HG02623 (cell line): ENCODE measurements around the gene FLCN.
"Not testable (repeated sequence)": the region's sequence is repeated elsewhere in the genome, so short reads cannot be mapped to it uniquely, and the experiment has no call there.

Source experiments
- ATAC-seq: cut with Tn5 transposase; IDR thresholded peaks from one replicate; pipeline ENCODE4 v1.9.1; 2021; ENCODE audit warnings: moderate library complexity; ENCODE audit not compliant: unreplicated experiment

FLCN gene

DNA sequence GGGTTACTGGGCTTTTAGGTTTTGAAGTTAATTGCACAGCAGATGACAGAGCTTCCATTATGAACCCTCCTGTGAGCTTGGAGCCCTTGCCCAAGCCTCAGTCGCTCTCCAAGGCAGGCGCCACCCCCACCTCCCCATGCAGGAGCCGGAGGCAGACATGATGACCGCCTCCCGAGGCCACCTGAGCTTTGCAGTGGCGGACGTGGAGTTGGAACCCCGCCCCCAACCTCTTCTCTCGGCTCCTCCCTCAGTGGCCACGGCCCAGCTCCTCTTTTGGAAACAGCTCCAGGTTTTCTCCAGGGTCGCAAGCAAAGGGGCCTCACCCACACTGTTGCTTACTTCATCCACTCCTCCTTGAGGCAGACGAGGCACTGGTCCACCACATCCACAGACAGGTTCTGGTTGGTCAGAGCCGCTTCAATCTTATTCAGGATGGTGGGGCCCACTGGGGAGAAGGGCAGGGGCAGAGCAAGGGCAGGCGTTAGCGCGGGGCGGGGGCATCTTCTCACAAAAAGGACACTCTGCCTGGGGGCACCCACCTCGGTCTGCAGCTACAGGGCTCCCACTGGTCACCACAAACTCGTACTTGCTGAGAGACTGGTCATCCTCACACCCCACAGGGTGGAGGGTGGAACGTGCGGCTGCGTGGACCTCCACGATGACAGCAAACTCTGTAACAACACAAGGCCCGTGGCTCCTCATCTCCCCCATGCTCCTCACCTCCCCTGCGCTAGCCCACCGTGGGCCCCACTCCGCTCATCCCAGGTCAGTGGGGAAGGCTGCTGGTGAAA is 22.1 kb downstream of the FLCN start:
- ATAC-seq, result no peak

- no peak for ATAC-seq
Observed at GRCh38 chr17:17213775-17214174, 23.2 kb downstream of the FLCN start.

DNA sequence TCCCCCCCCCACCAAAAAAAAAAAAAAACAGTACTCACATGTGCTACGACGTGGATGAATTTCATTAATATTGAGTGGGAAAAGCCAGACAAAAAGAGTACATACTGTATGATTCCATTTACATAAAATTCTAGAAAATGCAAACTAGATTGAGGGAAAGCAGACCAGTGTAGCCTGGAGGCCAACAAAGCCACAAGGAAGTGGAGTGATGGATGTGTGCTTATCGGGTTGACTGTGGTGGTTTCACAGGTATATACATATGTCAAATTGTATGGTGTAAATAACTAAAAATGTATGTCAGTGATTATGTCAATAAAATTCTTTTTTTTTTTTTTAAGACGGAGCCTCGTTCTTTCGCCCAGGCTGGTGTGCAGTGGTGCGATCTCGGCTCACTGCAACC is 29.0 kb downstream of the FLCN start:
- no peak for ATAC-seq

- no peak for ATAC-seq
Observed at GRCh38 chr17:17206913-17207335, 30.0 kb downstream of the FLCN start.

GRCh38 chr17:17206124-17206912 is 30.6 kb downstream of the FLCN start, which contains the start of gene PLD6:
TSS of gene PLD6 (minus strand) at chr17:17206333. CDS start at chr17:17206286, 47 bp downstream.
- ATAC-seq, result no peak

DNA sequence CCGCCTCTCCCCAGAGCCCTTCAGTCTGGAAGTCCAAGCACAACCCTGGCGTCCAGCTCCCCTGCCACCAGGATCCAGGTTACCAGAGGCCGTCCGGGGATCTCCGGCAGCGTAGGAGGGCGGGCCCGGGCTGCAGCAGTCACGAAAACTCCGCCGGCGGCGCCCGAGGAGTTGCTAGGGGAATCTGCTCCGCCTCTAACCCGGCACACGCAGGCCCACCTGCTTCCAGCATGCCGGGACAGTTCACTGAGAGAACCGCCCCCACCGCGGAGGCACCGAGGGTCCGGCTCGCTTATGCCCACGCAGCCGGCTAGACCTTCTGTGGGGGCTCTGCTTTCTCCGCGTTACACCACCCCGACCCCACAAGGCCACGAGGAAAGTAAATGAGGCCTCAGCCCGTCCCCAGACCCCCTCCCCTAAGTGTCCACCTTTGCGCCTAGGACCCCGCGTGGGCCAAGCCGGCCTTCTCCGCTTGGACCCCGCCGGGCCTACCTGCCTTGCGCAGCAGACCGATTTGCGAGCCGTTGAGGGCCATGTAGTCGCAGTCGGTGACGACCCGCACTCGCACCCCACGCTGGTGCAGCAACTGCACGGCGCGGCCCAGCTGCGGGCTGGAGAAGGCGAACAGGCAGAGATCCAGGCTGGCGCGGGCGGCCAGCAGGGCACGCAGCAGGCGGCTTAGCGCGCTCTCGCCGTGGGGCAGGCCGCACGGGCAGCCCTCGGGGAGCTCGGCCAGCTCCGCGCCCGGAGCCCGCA is 31.4 kb downstream of the FLCN start:
- ATAC-seq, result no peak

- no peak for ATAC-seq
Observed at GRCh38 chr17:17204635-17205231, 32.2 kb downstream of the FLCN start.

GRCh38 chr17:17204041-17204591 is 32.9 kb downstream of the FLCN start:
- ATAC-seq, result no peak

- no peak for ATAC-seq
Observed at GRCh38 chr17:17203173-17203730, 33.7 kb downstream of the FLCN start.

DNA sequence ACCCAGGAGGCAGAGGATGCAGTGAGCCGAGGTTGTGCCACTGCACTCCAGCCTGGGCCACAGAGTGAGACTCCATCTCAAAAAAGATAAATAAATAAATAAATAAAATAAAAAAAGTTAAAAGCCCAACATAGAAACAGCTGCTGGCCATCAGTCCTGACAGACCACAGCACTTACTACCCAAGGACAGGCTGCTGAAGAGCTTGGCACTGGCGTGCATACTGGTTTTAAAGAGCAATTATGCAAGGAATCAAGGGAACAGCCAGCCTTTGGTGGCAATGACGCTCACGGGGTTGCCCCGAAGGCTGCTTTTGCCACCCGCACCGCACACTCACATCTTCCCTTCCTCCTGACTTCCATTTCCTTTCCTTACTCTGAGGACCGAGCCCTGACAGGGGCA is 35.1 kb downstream of the FLCN start:
- ATAC-seq, result no peak

DNA sequence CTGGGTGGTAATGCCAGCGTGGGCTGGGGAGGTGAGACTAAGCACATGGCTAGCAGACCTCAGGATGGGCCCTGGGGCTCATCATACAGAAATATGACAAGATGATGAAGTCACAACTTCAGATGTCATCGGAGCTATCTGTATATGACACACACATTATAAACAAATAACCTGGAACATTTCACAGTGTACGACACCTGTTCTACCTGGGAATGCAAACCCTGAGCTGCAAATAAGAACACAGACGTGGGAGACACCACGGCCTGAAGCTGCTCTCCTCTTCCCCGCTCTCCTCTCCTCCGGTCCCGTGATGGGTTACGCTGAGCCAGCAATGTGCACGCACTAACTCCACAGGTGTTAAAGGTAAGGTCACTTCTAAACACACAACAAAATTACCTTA is 35.7 kb downstream of the FLCN start:
- ATAC-seq, result no peak

DNA sequence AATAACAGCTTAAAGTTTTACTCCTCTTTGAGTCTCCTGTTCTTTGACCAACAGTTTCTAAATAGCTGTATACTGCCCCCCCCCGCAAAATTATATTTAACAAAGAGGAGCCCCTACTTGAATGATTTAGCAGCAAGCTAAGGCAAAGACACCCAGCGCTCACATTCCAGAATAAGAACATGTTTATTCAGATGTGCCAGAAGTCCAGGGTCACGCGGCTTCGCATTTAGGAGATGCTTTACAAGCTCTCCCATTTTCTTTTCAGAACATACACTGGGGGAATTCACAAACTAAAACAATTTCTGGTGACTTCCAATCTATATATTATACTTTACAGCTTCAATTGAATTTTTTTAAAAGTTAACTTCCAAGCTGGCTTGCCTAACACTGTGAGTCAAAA is 36.1 kb downstream of the FLCN start:
- ATAC-seq, result no peak

DNA sequence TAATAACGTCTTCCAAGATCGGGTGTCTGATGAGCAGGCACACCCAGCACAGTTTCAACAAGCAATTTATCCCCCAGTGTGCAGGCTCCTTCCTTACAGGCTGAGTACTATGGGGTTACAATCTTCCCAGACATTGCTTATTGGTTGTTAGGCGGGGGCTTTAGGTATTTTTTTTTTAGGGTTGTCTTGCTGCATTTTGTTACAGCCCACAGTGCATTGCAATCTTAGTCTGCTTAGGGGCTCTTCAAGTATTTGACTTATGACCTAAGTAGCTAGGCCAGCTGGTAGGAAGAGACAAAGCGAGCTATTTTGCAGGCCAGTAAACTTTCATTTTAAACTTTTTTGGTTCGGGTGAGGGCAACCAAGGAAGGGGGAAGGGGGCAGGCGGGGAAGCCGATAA is 36.7 kb downstream of the FLCN start:
- no peak for ATAC-seq

- no peak for ATAC-seq
Observed at GRCh38 chr17:17198281-17198680, 38.7 kb downstream of the FLCN start.

- no peak for ATAC-seq
Observed at GRCh38 chr17:17196776-17197175, 40.2 kb downstream of the FLCN start.

- not testable (repeated sequence) for ATAC-seq
Observed at GRCh38 chr17:17195466-17195865, 41.5 kb downstream of the FLCN start.

DNA sequence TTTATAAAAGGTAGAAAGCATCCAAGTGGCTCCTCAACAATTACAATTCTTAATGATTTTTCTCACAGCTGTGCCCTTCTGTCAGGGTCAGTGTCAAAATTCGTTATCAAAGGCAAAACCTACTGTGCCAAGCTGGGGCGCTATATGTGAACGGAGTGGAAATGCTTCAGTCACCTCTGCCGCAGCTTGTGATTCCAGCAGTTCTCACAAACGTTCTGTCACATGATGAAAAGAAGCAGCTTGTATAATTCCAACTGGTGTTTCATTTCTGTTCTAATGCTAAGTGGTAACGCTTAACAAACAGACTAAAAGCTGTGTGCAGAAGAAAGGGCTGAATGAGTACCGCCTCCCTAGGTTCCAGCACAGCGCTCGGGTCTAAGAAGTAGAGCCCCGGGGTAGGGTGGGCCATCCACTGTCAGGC is 45.0 kb downstream of the FLCN start:
- ATAC-seq, result no peak

DNA sequence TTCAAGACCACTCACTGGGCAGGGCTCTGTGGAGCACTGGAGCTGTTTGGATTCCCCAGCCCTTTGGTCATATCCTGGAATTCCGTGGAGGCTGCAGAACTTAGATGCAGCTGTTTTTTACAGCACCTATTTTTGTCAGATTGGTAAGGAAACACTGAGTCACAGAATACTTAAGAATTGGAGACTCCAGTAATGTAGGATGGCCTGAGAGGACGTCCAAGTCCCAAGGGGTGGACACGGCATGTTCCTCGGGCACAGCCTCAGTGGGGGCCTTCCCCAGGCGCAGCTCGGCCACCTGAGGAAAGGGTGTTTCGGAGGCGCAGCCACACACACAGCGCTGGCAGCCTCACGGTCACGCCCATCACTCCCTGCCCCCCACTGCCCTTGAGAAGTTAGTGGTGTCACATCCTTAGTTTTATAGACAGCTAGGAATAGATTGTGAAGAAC is 45.6 kb downstream of the FLCN start:
- ATAC-seq, result no peak

DNA sequence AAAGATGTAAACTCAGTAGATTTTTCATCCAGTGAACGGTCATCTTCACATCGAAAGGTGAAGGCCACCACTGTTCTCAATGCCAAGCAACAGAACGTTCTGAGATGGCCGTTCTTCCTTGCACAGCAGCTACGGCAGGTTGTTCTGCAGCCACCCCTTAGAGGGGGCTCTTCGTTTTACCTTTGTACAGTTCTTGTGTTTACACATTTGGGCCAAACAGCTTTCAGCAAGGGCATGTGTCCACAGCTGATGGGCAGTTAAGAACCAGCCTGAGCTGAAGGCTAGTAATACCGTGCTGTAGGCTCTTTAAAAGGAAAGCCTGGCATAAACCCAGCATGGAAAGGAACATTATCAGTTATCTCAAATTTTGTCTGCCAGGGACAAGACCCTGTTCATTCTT is 46.8 kb downstream of the FLCN start:
- ATAC-seq, result no peak

DNA sequence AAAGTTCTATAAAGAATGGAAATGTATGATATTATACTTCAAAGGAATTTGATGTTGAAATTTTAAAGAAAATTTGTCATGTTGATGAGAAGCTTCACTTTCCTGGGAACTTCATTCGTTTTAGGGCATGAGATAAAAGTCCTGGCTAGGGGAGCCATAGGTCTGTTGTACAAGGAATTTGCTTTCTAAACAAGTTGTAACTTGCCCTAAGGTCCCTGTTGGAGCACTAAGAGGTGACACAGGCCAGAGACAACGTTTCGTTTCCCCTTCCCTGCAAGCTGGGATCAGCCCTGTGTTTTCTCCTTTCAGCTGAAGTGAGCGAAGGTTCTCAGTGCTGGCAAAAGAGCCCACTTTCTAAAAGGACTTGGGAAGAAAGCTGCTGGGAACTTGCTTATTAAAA is 47.4 kb downstream of the FLCN start:
- no peak for ATAC-seq
